COR-L47 (cell line): Measurements from ENCODE around the gene HAPLN3.
"Not testable (repeated sequence)": the region's sequence is repeated elsewhere in the genome, so short reads cannot be mapped to it uniquely, and the experiment has no call there.

Experiments
- DNase-seq: peaks from one replicate; lab custom pipeline; 2025; lab: John Stamatoyannopoulos, UW

The HAPLN3 gene, protein sequence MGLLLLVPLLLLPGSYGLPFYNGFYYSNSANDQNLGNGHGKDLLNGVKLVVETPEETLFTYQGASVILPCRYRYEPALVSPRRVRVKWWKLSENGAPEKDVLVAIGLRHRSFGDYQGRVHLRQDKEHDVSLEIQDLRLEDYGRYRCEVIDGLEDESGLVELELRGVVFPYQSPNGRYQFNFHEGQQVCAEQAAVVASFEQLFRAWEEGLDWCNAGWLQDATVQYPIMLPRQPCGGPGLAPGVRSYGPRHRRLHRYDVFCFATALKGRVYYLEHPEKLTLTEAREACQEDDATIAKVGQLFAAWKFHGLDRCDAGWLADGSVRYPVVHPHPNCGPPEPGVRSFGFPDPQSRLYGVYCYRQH

GRCh38 chr15:88894819-88895767, at the start of gene HAPLN3:
HAPLN3 (minus strand) TSS chr15:88895544; CDS start chr15:88887298, 8,246 bp downstream.
- DNase-seq: no peak

- DNase-seq: no peak
Measured at GRCh38 chr15:88940110-88940675, 44.8 kb upstream of the HAPLN3 start.

DNA sequence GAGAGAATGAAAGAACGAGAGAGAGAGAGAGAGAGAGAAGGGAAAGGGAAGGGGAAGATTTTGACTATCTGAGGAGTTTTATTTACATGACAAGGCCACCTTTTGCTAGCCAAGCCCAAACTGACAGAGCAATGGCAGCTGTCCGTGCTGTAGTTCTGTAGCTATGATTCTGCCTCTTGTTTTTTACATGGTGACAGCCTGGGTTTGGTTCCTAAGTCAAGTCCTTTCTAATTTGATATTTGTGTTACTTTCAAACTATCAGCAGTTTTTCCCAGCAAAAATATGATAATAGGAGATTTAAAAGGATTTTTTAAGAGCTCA, 44.1 kb upstream of the HAPLN3 start:
- no peak for DNase-seq

- DNase-seq: no peak
Measured at GRCh38 chr15:88938802-88939485, 43.6 kb upstream of the HAPLN3 start.

- not testable (repeated sequence) for DNase-seq
Measured at GRCh38 chr15:88934449-88934848, 39.1 kb upstream of the HAPLN3 start.

GRCh38 chr15:88932875-88933330, 37.6 kb upstream of the HAPLN3 start:
- DNase-seq: no peak

GRCh38 chr15:88932271-88932874, 37.0 kb upstream of the HAPLN3 start:
- DNase-seq: no peak

GRCh38 chr15:88930579-88930978, 35.2 kb upstream of the HAPLN3 start:
- DNase-seq: no peak

DNA sequence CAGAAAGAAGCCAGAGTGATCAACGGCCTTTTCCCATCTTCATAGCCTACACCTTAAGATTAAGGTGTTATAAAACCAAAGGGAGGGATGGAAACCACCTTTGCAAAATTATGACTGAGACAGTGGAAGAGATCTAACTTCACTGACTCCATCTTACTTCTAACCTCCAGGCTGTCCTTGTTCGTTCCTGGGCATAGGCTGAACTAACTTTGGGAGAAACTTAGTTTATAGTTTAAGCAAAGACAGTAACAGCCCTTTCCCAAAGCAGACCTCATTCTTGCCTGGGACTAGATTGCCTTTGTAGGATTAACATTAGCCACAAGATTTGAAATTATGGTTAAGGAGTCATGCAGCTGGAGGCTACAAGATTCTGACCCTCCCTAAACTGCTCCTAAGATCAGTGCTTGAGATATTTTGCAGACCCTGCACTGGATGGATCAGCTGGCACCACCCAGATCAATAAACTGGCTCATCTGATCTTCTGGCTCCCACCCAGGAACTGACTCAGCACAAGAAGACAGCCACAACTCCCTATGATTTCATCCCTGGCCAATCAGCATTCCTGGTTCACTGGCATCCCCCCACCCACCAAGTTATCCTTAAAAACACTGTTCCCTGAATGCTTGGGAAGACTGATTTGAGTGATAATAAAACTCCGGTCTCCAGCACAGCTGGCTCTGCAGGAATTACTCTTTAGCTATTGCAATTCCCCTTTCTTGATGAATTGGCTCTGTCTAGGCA, 34.2 kb upstream of the HAPLN3 start:
- not testable (repeated sequence) for DNase-seq

- not testable (repeated sequence) for DNase-seq
Measured at GRCh38 chr15:88928192-88928591, 32.8 kb upstream of the HAPLN3 start.

DNA sequence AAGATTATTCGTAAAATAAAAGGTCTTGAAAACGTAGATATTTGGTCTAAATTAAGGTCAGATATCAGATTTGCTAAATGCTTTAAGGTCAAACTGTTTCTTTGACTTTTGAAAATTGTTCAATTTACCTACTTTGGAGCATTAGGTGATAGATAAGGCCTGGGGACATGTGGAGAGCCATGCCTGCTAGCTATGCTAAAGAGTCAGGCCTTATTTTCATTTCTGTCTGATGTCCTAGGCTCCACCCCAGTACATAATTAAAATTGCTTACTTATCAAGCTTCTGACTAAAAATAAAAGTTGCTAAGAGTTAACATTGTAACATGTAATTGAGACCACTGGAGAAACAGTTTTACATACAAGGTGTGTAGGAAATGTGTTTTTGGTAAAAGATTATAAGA, 30.3 kb upstream of the HAPLN3 start:
- not testable (repeated sequence) for DNase-seq

DNA sequence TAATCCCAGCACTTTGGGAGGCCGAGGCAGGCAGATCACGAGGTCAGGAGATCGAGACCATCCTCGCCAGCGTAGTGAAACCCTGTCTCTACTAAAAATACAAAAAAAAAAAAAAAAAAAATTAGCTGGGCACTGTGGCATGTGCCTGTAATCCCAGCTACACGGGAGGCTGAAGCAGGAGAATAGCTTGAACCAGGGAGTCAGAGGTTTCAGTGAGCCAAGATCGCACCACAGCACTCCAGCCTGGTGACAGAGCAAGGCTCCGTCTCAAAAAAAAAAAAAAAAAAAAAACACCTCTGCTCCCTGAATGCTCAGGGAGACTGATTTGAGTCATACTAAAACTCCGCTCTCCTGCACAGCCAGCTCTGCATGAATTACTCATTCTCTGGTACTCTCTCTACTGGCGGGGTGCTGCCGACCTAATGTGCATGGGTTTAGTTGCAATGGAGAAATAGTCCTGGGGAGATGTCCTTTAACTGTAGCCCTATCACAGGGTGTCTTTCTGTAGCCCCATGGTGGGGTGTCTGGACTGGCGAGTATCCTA, 25.6 kb upstream of the HAPLN3 start:
- not testable (repeated sequence) for DNase-seq

DNA sequence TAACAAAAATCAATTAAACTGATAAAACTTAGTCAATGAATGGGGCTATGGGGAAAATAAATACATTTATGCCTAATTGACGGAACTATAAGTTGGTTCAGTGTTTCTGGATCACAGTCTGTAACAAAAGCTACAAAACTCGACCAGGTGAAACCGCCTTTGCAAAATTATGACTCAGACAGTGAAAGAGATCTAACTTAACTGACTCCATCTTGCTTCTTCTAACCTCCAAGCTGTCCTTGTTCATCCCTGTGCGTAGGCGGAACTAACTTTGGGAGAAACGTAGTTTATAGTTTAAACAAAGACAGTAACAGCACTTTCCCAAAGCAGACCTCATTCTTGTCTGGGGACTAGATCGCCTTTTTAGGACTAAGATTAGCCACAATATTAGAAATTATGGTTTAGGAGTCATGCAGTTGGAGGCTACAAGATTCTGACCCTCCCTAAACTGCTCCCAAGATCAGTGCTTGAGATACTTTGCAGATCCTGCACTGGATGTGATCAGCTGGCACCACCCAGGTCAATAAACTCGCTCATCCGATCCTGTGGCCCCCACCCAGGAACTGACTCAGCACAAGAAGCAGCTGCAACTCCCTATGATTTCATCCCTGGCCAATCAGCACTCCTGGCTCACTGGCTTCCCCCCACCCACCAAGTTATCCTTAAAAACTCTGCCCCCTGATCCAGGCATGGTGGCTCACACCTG, 25.0 kb upstream of the HAPLN3 start:
- DNase-seq: no peak

- DNase-seq: no peak
Measured at GRCh38 chr15:88918738-88919137, 23.4 kb upstream of the HAPLN3 start.

DNA sequence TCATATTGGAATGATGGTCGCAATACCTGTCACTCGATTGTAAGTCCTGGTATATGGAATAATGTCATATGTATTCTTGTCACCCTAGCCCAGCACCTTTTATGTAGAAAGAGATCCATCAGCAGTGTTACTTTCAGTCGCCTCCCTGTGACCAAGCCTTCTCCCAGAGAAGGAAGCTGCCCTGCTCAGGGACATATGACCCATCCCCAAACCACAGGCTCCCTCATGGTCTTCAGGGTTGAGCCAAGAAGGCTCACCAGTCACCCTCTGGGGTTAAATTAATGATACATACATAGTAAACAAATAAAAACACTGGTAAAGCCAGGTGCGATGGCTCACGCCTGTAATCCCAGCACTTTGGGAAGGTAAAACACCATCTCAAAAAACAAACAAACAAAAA, 22.4 kb upstream of the HAPLN3 start:
- no peak for DNase-seq

DNA sequence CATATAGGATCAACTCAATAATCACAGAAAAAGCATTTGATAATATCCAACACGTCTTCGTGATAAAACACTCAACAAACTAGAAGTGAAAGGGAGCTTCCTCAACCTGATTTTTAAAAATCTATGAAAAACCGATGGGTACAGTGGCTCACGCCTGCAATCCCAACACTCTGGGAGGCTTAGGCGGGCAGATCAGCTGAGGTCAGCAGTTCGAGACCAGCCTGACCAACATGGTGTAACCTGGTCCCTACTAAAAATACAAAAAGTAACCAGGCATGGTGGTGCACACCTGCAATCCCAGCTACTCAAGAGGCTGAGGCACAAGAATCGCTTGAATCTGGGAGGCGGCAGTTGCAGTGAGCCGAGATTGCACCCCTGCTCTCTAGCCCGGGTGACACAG, 20.0 kb upstream of the HAPLN3 start:
- DNase-seq: no peak

- DNase-seq: no peak
Measured at GRCh38 chr15:88913850-88914169, 18.5 kb upstream of the HAPLN3 start.

DNA sequence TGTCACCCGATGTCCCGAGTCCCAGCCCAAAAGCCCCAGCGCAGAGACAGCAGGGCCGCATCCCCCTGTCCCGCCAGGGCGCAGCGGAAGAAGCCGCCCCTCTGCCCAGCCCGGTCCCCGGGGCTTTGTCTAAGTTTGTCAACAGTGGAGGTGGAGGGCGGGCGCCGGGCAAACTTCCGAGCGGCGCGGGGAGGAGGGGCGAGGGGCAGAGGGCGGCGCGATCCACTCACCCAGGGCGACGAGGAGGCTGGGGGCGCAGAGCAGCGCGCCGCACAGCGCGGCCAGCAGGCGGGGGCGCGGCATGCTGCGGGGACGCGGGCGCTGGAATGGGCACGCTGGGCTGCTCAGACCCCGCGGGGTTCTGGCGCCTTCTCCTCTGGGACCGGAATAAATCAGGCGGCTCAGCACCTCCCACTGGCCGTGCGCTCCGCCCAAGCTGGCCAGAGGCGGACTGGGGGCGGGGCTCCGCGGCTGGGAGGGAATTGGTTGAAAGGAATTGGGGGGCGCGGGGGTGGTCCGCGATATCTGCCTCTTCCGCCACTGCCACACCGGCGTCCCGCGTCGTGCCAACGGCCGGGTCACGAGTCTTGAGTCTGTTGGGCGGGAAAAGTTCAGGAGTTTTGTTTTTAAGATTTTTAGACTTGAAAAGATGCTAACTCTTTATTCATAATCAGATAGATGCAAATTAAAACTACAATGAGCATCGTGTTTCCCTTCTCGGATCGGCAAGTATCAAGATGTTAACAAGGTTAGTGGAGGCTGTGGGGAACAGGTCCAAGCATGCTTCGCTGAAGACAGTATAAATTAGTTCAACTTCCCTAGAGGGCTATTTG, 17.9 kb upstream of the HAPLN3 start, which contains the start of gene MFGE8:
TSS of gene MFGE8 (minus strand) at position 363 of the 833 bp plus-strand sequence. CDS start at position 303, 60 bp downstream.
- DNase-seq: no peak

DNA sequence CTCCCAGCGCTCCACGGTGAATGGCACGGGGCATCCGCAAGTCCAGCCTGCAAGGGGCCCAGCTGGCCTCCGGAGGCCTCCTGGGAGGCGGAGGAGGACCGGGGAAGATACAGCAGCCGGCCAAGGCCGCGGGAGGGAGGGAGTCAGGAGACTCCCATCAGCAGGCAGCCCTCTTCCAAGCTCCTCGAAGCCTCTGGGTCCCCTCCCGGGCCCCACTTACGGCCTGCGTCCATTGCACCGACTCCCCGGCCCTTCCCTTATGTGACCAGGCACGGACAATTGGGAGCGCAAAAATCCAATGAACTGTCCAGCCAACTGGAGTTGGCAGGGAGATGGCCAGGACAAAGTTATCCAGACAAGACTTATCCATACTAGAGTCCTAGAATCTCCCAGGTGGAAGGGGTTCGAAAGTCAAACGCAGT, 17.2 kb upstream of the HAPLN3 start:
- DNase-seq: no peak
